H1 (cell line): ENCODE data around the gene SPTSSA. TPM values are rescaled to one million over a fixed set of nuclear protein-coding genes. Genes with fewer than 3 reads are reported as not detected.

Experiments used
- CTCF ChIA-PET: fragments of 300-600 bp; sonication (Branson Sonifier 250); formaldehyde crosslinking; loops from one replicate; lab custom pipeline; 2021; ENCODE audit not compliant: partially characterized antibody; lab: Charles Lee
- POLR2A ChIA-PET: fragments of 300-600 bp; sonication (Branson Sonifier 250); formaldehyde crosslinking; loops from one replicate; lab custom pipeline; 2021; ENCODE audit warnings: inconsistent platforms; ENCODE audit not compliant: partially characterized antibody; lab: Charles Lee
- DNase-seq, 2 experiments: peaks; one replicate each; pipeline versions ENCODE4 v3.0.0 to v3.0.0-alpha.2; 2010 to 2022; ENCODE audit warnings: low spot score in 2 of 2, low read depth in 1 of 2, mixed read lengths in 1 of 2
- FAIRE-seq: peaks from 2 replicates; lab custom pipeline; 2011; peaks lifted over from hg19 to GRCh38; lab: Jason Lieb, UNC
- H2AFZ ChIP-seq: 2 replicates; pipeline ENCODE4 v1.8.1; 2012; ENCODE audit warnings: low read length, inconsistent platforms
- H2AK5ac ChIP-seq: 2 replicates; pipeline ENCODE4 v1.6.1; 2013; ENCODE audit warnings: low read depth, low read length
- H2BK120ac ChIP-seq: replicated peaks from 2 replicates; pipeline ENCODE3; 2013; ENCODE audit warnings: low read depth, low read length, inconsistent platforms
- H2BK12ac ChIP-seq: 2 replicates; pipeline ENCODE4 v1.6.1; 2013; ENCODE audit warnings: low read depth, low read length
- H2BK15ac ChIP-seq: 2 replicates; pipeline ENCODE4 v1.6.1; 2013; ENCODE audit warnings: low read length
- H2BK20ac ChIP-seq: 2 replicates; pipeline ENCODE4 v1.6.1; 2013; ENCODE audit warnings: low read length
- H2BK5ac ChIP-seq: 2 replicates; pipeline ENCODE4 v1.6.1; 2013; ENCODE audit warnings: low read depth, low read length
- H3K14ac ChIP-seq: 2 replicates; pipeline ENCODE4 v1.6.1; 2013; ENCODE audit warnings: inconsistent platforms; ENCODE audit not compliant: insufficient read length
- H3K18ac ChIP-seq: 2 replicates; pipeline ENCODE4 v1.6.1; 2013; ENCODE audit warnings: low read length; ENCODE audit errors: extremely low read depth
- H3K23ac ChIP-seq: 2 replicates; pipeline ENCODE4 v1.6.1; 2013; ENCODE audit warnings: inconsistent platforms; ENCODE audit not compliant: insufficient read length
- H3K23me2 ChIP-seq: 2 replicates; pipeline ENCODE4 v1.6.1; 2013; ENCODE audit warnings: low read depth, low read length
- H3K27ac ChIP-seq: 2 replicates; pipeline ENCODE4 v1.6.1; 2011; ENCODE audit warnings: low read depth, low read length, inconsistent platforms
- H3K27me3 ChIP-seq, 4 experiments: replicated peaks in 1 of 4; 1 replicate in 1 of 4; 2 replicates in 3 of 4; pipeline versions ENCODE4 v1.6.1 to v1.8.1; 2011 to 2013; ENCODE audit warnings: low read length in 3 of 4, mild to moderate bottlenecking in 3 of 4, inconsistent platforms in 2 of 4, mixed read lengths in 2 of 4, moderate library complexity in 1 of 4; ENCODE audit not compliant: control insufficient read depth in 3 of 4, insufficient read depth in 3 of 4; ENCODE audit errors: extremely low read depth in 1 of 4
- H3K36me3 ChIP-seq, 4 experiments: 2 replicates each; pipeline versions ENCODE4 v1.6.1 to v1.8.1; 2011 to 2013; ENCODE audit warnings: mild to moderate bottlenecking in 4 of 4, low read length in 3 of 4, moderate library complexity in 2 of 4, control low read depth in 1 of 4, inconsistent platforms in 1 of 4; ENCODE audit not compliant: insufficient read depth in 4 of 4, control insufficient read depth in 2 of 4
- H3K4ac ChIP-seq: replicated peaks from 2 replicates; pipeline ENCODE3; 2013; ENCODE audit warnings: low read length, low read depth, mixed read lengths, inconsistent platforms; ENCODE audit not compliant: insufficient read length
- H3K4me1 ChIP-seq, 4 experiments: replicated peaks in 1 of 4; 1 replicate in 1 of 4; 2 replicates in 3 of 4; pipeline versions ENCODE4 v1.6.1 to v1.8.1; 2011 to 2013; ENCODE audit warnings: low read length in 3 of 4, inconsistent platforms in 2 of 4, mixed read lengths in 1 of 4; ENCODE audit not compliant: insufficient read depth in 4 of 4, control insufficient read depth in 3 of 4
- H3K4me2 ChIP-seq, 2 experiments: 2 replicates each; pipeline versions ENCODE4 v1.6.1 to v1.8.1; 2011 to 2013; ENCODE audit warnings: low read depth in 2 of 2, low read length in 2 of 2, control low read depth in 1 of 2, inconsistent platforms in 1 of 2, mild to moderate bottlenecking in 1 of 2; ENCODE audit not compliant: insufficient read depth in 1 of 2
- H3K4me3 ChIP-seq, 4 experiments: fragments of 200-600, 300-600 bp in 1 of 4; sonication (generic), shearing (Covaris generic), sonication (Bioruptor Twin) in 1 of 4; 2 replicates each; pipeline versions ENCODE4 v1.5.1 to v1.8.1; 2011 to 2016; ENCODE audit warnings: low read length in 4 of 4, low read depth in 3 of 4, control low read depth in 2 of 4, inconsistent platforms in 2 of 4, mild to moderate bottlenecking in 2 of 4, mixed read lengths in 1 of 4, moderate library complexity in 1 of 4; ENCODE audit not compliant: insufficient read depth in 2 of 4; ENCODE audit errors: extremely low read depth in 1 of 4
- H3K56ac ChIP-seq: replicated peaks from 2 replicates; pipeline ENCODE3; 2013; ENCODE audit warnings: low read depth, mild to moderate bottlenecking, mixed read lengths, low read length, inconsistent platforms; ENCODE audit not compliant: insufficient read length
- H3K79me1 ChIP-seq: 2 replicates; pipeline ENCODE4 v1.6.1; 2013; ENCODE audit warnings: low read depth, low read length, control low read depth
- H3K79me2 ChIP-seq, 2 experiments: 2 replicates each; pipeline versions ENCODE4 v1.6.1 to v1.8.1; 2012 to 2013; ENCODE audit warnings: low read length in 2 of 2, mild to moderate bottlenecking in 2 of 2, inconsistent platforms in 1 of 2; ENCODE audit not compliant: insufficient read depth in 2 of 2, control insufficient read depth in 1 of 2
- H3K9ac ChIP-seq, 4 experiments: replicated peaks in 1 of 4; 1 replicate in 1 of 4; 2 replicates in 3 of 4; pipeline versions ENCODE4 v1.6.1 to v1.8.1; 2011 to 2013; ENCODE audit warnings: low read depth in 3 of 4, low read length in 3 of 4, control low read depth in 2 of 4, mild to moderate bottlenecking in 2 of 4, moderate library complexity in 2 of 4, inconsistent platforms in 1 of 4; ENCODE audit errors: extremely low read depth in 1 of 4
- H3K9me3 ChIP-seq, 2 experiments: 2 replicates each; pipeline versions ENCODE4 v1.6.1 to v1.8.1; 2012 to 2013; ENCODE audit warnings: mild to moderate bottlenecking in 2 of 2, moderate library complexity in 2 of 2, control low read depth in 1 of 2, inconsistent platforms in 1 of 2, low read depth in 1 of 2, low read length in 1 of 2, mixed read lengths in 1 of 2; ENCODE audit not compliant: insufficient read depth in 2 of 2
- H4K20me1 ChIP-seq, 2 experiments: replicated peaks in 1 of 2; 2 replicates each; pipeline versions ENCODE3 to v1.8.1; 2011 to 2013; ENCODE audit warnings: inconsistent platforms in 2 of 2, low read length in 2 of 2, mild to moderate bottlenecking in 1 of 2; ENCODE audit not compliant: insufficient read depth in 2 of 2, control insufficient read depth in 1 of 2
- H4K5ac ChIP-seq: 2 replicates; pipeline ENCODE4 v1.6.1; 2013; ENCODE audit warnings: low read length, low read depth, mixed read lengths, inconsistent platforms; ENCODE audit not compliant: insufficient read length
- H4K8ac ChIP-seq: 2 replicates; pipeline ENCODE4 v1.8.0; 2013; ENCODE audit warnings: mild to moderate bottlenecking, moderate library complexity, low read length, inconsistent platforms; ENCODE audit not compliant: insufficient read depth; ENCODE audit errors: extremely low read depth
- H4K91ac ChIP-seq: replicated peaks from 2 replicates; pipeline ENCODE3; 2013; ENCODE audit warnings: low read length, mixed read lengths, inconsistent platforms; ENCODE audit not compliant: insufficient read length
- JUND ChIP-seq: IDR thresholded peaks from 2 replicates; pipeline ENCODE4 v1.6.1; 2011; ENCODE audit warnings: mild to moderate bottlenecking, improper control_type of control experiment, low read length
- SRF ChIP-seq: IDR thresholded peaks from 2 replicates; pipeline ENCODE4 v1.6.1; 2011; ENCODE audit warnings: mild to moderate bottlenecking, low read depth, low read length, moderate library complexity
- WGBS, 2 experiments: shearing (Covaris generic) in 1 of 2; methylation state at CpG; one replicate each; pipeline versions ENCODE4 v1.1.6 to v1.1.7; 2013 to 2015; ENCODE audit warnings: low lambda C conversion rate in 2 of 2, mixed read lengths in 2 of 2, inconsistent platforms in 1 of 2, low coverage in 1 of 2, missing lambda C conversion rate in 1 of 2; ENCODE audit not compliant: insufficient replicate concordance in 2 of 2, insufficient coverage in 1 of 2, insufficient read length in 1 of 2; ENCODE audit errors: extremely low coverage in 1 of 2, missing lambda C conversion rate in 1 of 2; 5-methylcytosine and 5-hydroxymethylcytosine counted together
- polyA plus RNA-seq, 7 experiments: library from polyadenylated mRNA; depleted of rRNA in 3 of 7; stranded (reverse) in 5 of 7; unstranded in 2 of 7; fragments of >200 nt in 5 of 7; fragments of 200-250 nt in 2 of 7; gene quantifications; 1 replicate in 5 of 7; 2 replicates in 1 of 7; 4 replicates in 1 of 7; pipeline versions ENCODE4 v1.2.1 to v1.2.3, GENCODE V29; 2011 to 2013; ENCODE audit warnings: missing spikeins in 2 of 7, mixed read lengths in 2 of 7
- total RNA-seq: library from RNA; stranded (reverse); fragmentation: NEBNext Ultra II Directional; extraction: Animal tissue kit (Norgen Biotek cat#: 25700); gene quantifications from 2 replicates; pipeline ENCODE4 v1.2.1, GENCODE V29; 2021

SPTSSA gene
- total and polyA plus RNA-seq, 2 of the 8 experiments (the other 6 are each of a cell fraction or from before 2014, with no cell fraction given) = 24.9 to 28.5 TPM

DNA sequence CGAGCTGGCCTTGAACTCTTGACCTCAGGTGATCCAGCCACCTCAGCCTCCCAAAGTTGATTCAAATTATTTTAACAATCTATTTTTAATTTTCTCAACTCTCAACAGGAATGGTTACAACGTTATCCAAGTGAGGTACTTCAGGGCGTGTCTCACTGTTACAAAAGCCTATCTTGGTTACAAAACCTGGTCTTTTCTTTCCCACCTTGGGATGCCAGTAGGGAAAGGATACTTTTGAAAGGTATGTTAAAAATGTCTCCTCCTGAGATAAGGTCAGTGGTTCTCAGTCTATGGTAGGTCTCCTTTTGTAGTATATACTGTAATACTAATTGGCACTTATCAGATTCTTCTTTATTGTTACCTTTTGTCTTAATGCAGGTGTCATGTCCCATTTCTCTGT, 4.9 kb downstream of the SPTSSA start:
- H2BK5ac ChIP-seq = no peak overlapping the region
- no peaks in the 10 kb centered on the region for H3K9me3 ChIP-seq
- H2BK15ac ChIP-seq = no peak overlapping the region
- 80% methylated on average over 3 of the region's 3 CpGs; no CpG with 5 or more reads in 1 of the 2 experiments for WGBS, 2 experiments
- H2BK120ac ChIP-seq = no peak overlapping the region
- H2BK12ac ChIP-seq = no peak overlapping the region
- no peak overlapping the region for H4K5ac ChIP-seq
- H3K4me2 ChIP-seq = no peak overlapping the region
- H2AFZ ChIP-seq = no peak overlapping the region
- H3K79me1 ChIP-seq = peaks cover 2% of the 10 kb centered on the region; the same call in 1 of the 2 replicates
- no peak overlapping the region for H3K4me3 ChIP-seq
- H3K56ac ChIP-seq = no peak overlapping the region
- peaks cover 2% of the 10 kb centered on the region; the same call in 1 of the 2 replicates for H3K23me2 ChIP-seq
- no peak overlapping the region for H3K27ac ChIP-seq
- DNase-seq (no peak), FAIRE-seq (no peak)
- peaks cover 0 to 12% (median 4%) of the 10 kb centered on the region in 4 experiments; a peak in 4 of 8 replicates for H3K36me3 ChIP-seq
- CTCF ChIA-PET = no interaction called here
- no peaks in the 10 kb centered on the region for H3K27me3 ChIP-seq
- H2BK20ac ChIP-seq = no peak overlapping the region
- H3K18ac ChIP-seq = no peak overlapping the region
- H3K23ac ChIP-seq = no peak overlapping the region
- H4K20me1 ChIP-seq = peaks cover 2 to 6% of the 10 kb centered on the region in 2 experiments
- H3K14ac ChIP-seq = no peak overlapping the region
- no peak overlapping the region for H4K91ac ChIP-seq
- peaks cover 0 to 2% (median 0%) of the 10 kb centered on the region in 4 experiments; a peak in 3 of 7 replicates for H3K4me1 ChIP-seq
- no peak overlapping the region for H4K8ac ChIP-seq
- POLR2A ChIA-PET = interaction anchor here (0.8 to 1.1 kb wide), 2 partner anchors 9 to 14 kb away, joined by 3 read pairs; no protein-coding TSS in a partner anchor
- no peak overlapping the region for H2AK5ac ChIP-seq
- peaks cover 0 to 78% of the 10 kb centered on the region in 2 experiments; a peak in 3 of 4 replicates for H3K79me2 ChIP-seq
- no peak overlapping the region for H3K9ac ChIP-seq
- H3K4ac ChIP-seq = no peak overlapping the region
- TF ChIP-seq JUND = no peak
- TF ChIP-seq SRF = no peak
